Natural killer cell (primary cell): ENCODE data around the gene FBXW5. TPM values are rescaled to one million over a fixed set of nuclear protein-coding genes. Genes with fewer than 3 reads are reported as not detected.
A peak's percentile ranks its signal among the peaks of the same experiment; 100 is the strongest.

ENCODE experiments used
- ATAC-seq, 3 donors: fragments of 150-1000 bp in 2 of 3; fragments of 200-7000 bp in 1 of 3; cut with Tn5 transposase; 1 replicate in 1 of 3; 2 replicates in 2 of 3; pipeline ENCODE4 v1.10.0; 2021; ENCODE audit warnings: mild to moderate bottlenecking in 2 of 3, moderate library complexity in 2 of 3
- DNase-seq, 2 donors: peaks; one replicate each; pipeline versions ENCODE4 v3.0.0 to v3.0.0-alpha.2; 2013 to 2021; ENCODE audit warnings: mixed read lengths in 1 of 2
- H3K27ac ChIP-seq: one replicate; pipeline ENCODE4 v1.5.1; 2013; ENCODE audit warnings: mild to moderate bottlenecking, low read length
- H3K27me3 ChIP-seq: one replicate; pipeline ENCODE4 v1.6.1; 2013; ENCODE audit warnings: low read length; ENCODE audit not compliant: control insufficient read depth, insufficient read depth
- H3K36me3 ChIP-seq: one replicate; pipeline ENCODE4 v1.6.1; 2013; ENCODE audit warnings: low read length; ENCODE audit not compliant: control insufficient read depth, insufficient read depth
- H3K4me1 ChIP-seq: one replicate; pipeline ENCODE4 v1.6.1; 2013; ENCODE audit warnings: low read length; ENCODE audit not compliant: control insufficient read depth, insufficient read depth
- H3K4me3 ChIP-seq: one replicate; pipeline ENCODE4 v1.5.1; 2013; ENCODE audit warnings: low read length
- H3K9me3 ChIP-seq: one replicate; pipeline ENCODE4 v1.6.1; 2013; ENCODE audit warnings: low read length; ENCODE audit not compliant: control insufficient read depth, insufficient read depth
- H3K27ac Mint-ChIP-seq, 2 donors: one replicate each; pipeline ENCODE4 v1.8.0; 2022; ENCODE audit warnings: mild to moderate bottlenecking in 2 of 2, mixed read lengths in 2 of 2, moderate library complexity in 1 of 2
- H3K27me3 Mint-ChIP-seq, 2 donors: one replicate each; pipeline ENCODE4 v1.8.0; 2022; ENCODE audit warnings: low read depth in 2 of 2, mixed read lengths in 2 of 2
- H3K36me3 Mint-ChIP-seq: one replicate; pipeline ENCODE4 v1.8.0; 2022; ENCODE audit warnings: mixed read lengths
- H3K4me1 Mint-ChIP-seq, 2 donors: one replicate each; pipeline ENCODE4 v1.8.0; 2022; ENCODE audit warnings: mixed read lengths in 2 of 2
- H3K4me3 Mint-ChIP-seq: one replicate; pipeline ENCODE4 v1.8.0; 2022; ENCODE audit warnings: mild to moderate bottlenecking, moderate library complexity, mixed read lengths
- H3K9me3 Mint-ChIP-seq, 2 donors: one replicate each; pipeline ENCODE4 v1.8.0; 2022; ENCODE audit warnings: mixed read lengths in 2 of 2
- WGBS: methylation state at CpG from one replicate; pipeline ENCODE4 v1.1.7; 2013; ENCODE audit warnings: missing lambda C conversion rate; ENCODE audit not compliant: insufficient coverage; 5-methylcytosine and 5-hydroxymethylcytosine counted together
- intact Hi-C: fragments of 100-400 bp; cut with micrococcal nuclease; formaldehyde crosslinking; loops from one replicate; pipeline ENCODE4 v1.14.2; 2022
- total RNA-seq, 4 donors: library from RNA; stranded (reverse); fragments of 120-200 nt in 1 of 4; gene quantifications; one replicate each; pipeline versions ENCODE4 v1.2.3 to v1.2.4, GENCODE V29; 2013 to 2022
- TF ChIP-seq, protein P1 (sequence below): fragments of 200-600 bp; IDR thresholded peaks from one replicate; pipeline ENCODE4 v1.8.0; 2022; ENCODE audit warnings: antibody characterized with exemption

The FBXW5 gene
- total RNA-seq, 3 donors from 2014 or later (not counting 1 experiment from before 2014, with no cell fraction given): 117 to 144 (median 136) TPM

DNA sequence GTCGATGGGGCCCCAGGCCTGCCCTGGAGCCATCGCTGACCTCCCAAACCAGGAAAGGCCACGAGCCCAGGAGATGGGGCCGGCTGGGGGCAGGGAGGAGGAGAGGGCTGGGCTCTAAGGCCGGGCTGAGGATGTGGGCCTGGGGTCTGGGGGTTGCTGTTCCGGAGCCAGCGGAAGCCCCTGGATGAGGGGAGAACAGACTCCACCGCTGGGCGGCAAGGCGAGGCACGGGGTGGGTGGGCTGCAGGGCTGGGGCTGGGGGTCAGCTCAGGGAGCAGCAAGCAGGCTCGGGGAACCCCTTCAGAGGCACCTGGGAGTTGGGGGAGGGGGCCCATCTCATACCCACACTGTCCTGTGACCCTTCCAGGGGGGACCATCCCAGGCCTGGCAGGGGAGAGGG, 19.2 kb upstream of the FBXW5 start:
- no peaks in the 10 kb centered on the region for H3K27me3 Mint-ChIP-seq
- TF ChIP-seq, protein P1, sequence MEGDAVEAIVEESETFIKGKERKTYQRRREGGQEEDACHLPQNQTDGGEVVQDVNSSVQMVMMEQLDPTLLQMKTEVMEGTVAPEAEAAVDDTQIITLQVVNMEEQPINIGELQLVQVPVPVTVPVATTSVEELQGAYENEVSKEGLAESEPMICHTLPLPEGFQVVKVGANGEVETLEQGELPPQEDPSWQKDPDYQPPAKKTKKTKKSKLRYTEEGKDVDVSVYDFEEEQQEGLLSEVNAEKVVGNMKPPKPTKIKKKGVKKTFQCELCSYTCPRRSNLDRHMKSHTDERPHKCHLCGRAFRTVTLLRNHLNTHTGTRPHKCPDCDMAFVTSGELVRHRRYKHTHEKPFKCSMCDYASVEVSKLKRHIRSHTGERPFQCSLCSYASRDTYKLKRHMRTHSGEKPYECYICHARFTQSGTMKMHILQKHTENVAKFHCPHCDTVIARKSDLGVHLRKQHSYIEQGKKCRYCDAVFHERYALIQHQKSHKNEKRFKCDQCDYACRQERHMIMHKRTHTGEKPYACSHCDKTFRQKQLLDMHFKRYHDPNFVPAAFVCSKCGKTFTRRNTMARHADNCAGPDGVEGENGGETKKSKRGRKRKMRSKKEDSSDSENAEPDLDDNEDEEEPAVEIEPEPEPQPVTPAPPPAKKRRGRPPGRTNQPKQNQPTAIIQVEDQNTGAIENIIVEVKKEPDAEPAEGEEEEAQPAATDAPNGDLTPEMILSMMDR: no peak
- Histone ChIP-seq H3K27ac (no peak overlapping the region), H3K4me1 (peaks cover 84% of the 10 kb centered on the region), H3K36me3 (no peaks in the 10 kb centered on the region), H3K9me3 (no peaks in the 10 kb centered on the region), H3K27me3 (no peaks in the 10 kb centered on the region), H3K4me3 (no peak overlapping the region)
- no peak overlapping the region for H3K4me3 Mint-ChIP-seq
- no peak overlapping the region for H3K27ac Mint-ChIP-seq
- H3K9me3 Mint-ChIP-seq: no peaks in the 10 kb centered on the region
- peaks cover 35 to 64% of the 10 kb centered on the region in 2 donors for H3K4me1 Mint-ChIP-seq
- intact Hi-C loops: no loop called here
- ATAC-seq: no peak
- 95% methylated on average over 11 of the region's 12 CpGs for WGBS
- no peak for DNase-seq
- H3K36me3 Mint-ChIP-seq: no peaks in the 10 kb centered on the region

DNA sequence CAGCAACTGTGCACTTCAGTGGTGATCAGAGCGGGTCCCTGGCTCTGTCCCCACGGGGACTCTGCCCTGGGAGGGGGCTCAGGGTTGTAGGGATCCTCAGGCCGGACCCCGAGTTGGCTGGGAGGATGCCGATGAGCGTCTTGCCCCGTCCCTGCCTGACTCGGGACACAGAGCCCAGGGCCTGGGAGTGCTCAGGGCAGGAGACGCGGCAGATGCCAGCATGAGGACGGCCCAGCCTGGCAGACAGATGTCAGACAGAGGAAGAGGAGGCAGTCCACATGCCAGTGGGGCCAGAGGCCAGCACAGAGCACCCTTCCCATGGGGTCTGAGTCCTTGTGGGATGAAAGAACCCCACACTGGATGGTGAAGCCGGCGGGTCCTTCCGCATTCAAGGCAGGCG, 18.8 kb upstream of the FBXW5 start:
- ATAC-seq (no peak), DNase-seq (no peak)
- H3K36me3 Mint-ChIP-seq: no peaks in the 10 kb centered on the region
- H3K4me3 Mint-ChIP-seq: peak overlapping the region; percentile 28
- H3K9me3 Mint-ChIP-seq: no peaks in the 10 kb centered on the region
- Histone ChIP-seq H3K4me1 (peaks cover 88% of the 10 kb centered on the region), H3K9me3 (no peaks in the 10 kb centered on the region), H3K27me3 (no peaks in the 10 kb centered on the region), H3K27ac (no peak overlapping the region), H3K4me3 (no peak overlapping the region), H3K36me3 (no peaks in the 10 kb centered on the region)
- peak overlapping the region; percentile 76 to 85 for H3K27ac Mint-ChIP-seq
- 94% methylated on average over 15 of the region's 15 CpGs for WGBS
- peaks cover 35 to 68% of the 10 kb centered on the region in 2 donors for H3K4me1 Mint-ChIP-seq
- TF ChIP-seq, protein P1: no peak
- no peaks in the 10 kb centered on the region for H3K27me3 Mint-ChIP-seq
- intact Hi-C loops: no loop called here

DNA sequence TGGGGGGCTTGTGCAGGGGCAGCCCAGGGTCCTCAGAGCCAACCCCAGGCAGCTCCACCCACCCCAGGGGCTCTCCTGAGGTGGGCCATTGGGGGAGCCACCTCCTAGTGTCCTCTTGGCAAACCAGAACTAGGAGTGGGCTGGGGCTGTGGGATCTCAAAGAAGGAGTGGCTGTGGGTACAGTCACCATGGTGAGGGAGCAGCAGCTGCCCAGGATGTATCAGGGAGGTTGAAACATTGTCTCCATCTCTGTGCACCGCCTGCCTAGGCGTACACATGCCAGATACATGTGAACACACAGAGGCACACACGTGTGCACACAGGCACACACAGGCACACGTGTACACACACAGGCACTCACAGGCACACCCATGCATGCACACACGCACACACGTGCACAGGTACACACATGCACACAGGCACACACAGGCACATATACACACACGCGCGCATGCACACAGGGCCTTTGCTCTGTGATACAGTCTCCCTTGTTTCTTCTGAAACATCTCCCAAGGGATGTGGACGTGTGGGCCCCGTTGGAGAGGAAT, 18.2 kb upstream of the FBXW5 start:
- peak overlapping the region; percentile 76 to 85 for H3K27ac Mint-ChIP-seq
- peak overlapping the region; percentile 28 for H3K4me3 Mint-ChIP-seq
- TF ChIP-seq, protein P1: no peak
- H3K36me3 ChIP-seq: no peaks in the 10 kb centered on the region
- WGBS: 77% methylated on average over 11 of the region's 11 CpGs
- no peak for DNase-seq
- no peak for ATAC-seq
- peaks cover 94% of the 10 kb centered on the region for H3K4me1 ChIP-seq
- no peaks in the 10 kb centered on the region for H3K9me3 Mint-ChIP-seq
- H3K27me3 ChIP-seq: no peaks in the 10 kb centered on the region
- no peaks in the 10 kb centered on the region for H3K9me3 ChIP-seq
- H3K4me3 ChIP-seq: no peak overlapping the region
- peak overlapping the region; percentile 34 for H3K27ac ChIP-seq
- H3K36me3 Mint-ChIP-seq: no peaks in the 10 kb centered on the region
- intact Hi-C loops: no loop called here
- H3K4me1 Mint-ChIP-seq: peaks cover 35 to 73% of the 10 kb centered on the region in 2 donors
- no peaks in the 10 kb centered on the region for H3K27me3 Mint-ChIP-seq

DNA sequence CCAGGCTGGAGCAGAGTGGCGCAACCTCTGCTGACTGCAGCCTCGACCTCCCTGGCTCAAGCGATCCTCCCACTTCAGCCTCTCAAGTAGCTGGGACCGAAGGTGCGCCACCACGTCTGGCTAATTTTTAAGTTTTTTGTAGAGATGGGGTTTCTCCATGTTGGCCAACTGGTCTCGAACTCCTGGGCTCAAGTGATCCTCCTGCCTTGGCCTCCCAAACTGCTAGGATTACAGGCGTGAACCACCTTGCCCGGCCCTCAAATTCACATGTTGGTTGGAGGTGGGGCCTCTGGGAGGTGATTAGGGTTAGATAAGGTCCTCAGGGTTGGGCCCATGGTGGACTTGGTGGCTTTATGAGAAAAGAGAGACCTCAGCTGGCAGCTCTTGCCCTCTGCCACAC, 17.6 kb upstream of the FBXW5 start:
- peak overlapping the region; percentile 25 for H3K4me3 Mint-ChIP-seq
- H3K9me3 ChIP-seq: no peaks in the 10 kb centered on the region
- no peak for ATAC-seq

More for the DNA sequence above, 17.6 kb upstream of the FBXW5 start:
- Mint-ChIP-seq H3K27me3 (no peaks in the 10 kb centered on the region), H3K27ac (peak overlapping the region; percentile 76 to 85), H3K36me3 (no peaks in the 10 kb centered on the region), H3K9me3 (no peaks in the 10 kb centered on the region), H3K4me1 (peaks cover 35 to 78% of the 10 kb centered on the region in 2 donors)
- no peak overlapping the region for H3K4me3 ChIP-seq
- no peak for DNase-seq
- TF ChIP-seq, protein P1: no peak
- H3K36me3 ChIP-seq: no peaks in the 10 kb centered on the region
- H3K4me1 ChIP-seq: peaks cover 94% of the 10 kb centered on the region
- 78% methylated on average over 9 of the region's 9 CpGs for WGBS
- peak overlapping the region; percentile 34 for H3K27ac ChIP-seq
- no peaks in the 10 kb centered on the region for H3K27me3 ChIP-seq
- intact Hi-C loops: no loop called here
